G401 (cell line): Measurements from ENCODE around the gene ZNF692. TPM values are rescaled to one million over a fixed set of nuclear protein-coding genes. Genes with fewer than 3 reads are reported as not detected.
A peak's percentile ranks its signal among the peaks of the same experiment; 100 is the strongest.
"Not testable (repeated sequence)": the region's sequence is repeated elsewhere in the genome, so short reads cannot be mapped to it uniquely, and the experiment has no call there.

Source experiments
- DNase-seq: peaks from one replicate; pipeline ENCODE4 v3.0.0-alpha.2; 2015; ENCODE audit warnings: low spot score
- in situ Hi-C: cut with HindIII; loops from 2 replicates; pipeline ENCODE4 v1.10.0; 2016; ENCODE audit warnings: low sequenced_read_pairs, mixed read lengths
- total RNA-seq: library from RNA; depleted of rRNA; stranded (reverse); fragments of >200 nt; shearing (Covaris generic); gene quantifications from 2 replicates; pipeline ENCODE4 v1.2.3, GENCODE V29; 2014; rRNA removed

The ZNF692 gene
- 7.9 and 12.7 TPM in 2 replicates for total RNA-seq

DNA sequence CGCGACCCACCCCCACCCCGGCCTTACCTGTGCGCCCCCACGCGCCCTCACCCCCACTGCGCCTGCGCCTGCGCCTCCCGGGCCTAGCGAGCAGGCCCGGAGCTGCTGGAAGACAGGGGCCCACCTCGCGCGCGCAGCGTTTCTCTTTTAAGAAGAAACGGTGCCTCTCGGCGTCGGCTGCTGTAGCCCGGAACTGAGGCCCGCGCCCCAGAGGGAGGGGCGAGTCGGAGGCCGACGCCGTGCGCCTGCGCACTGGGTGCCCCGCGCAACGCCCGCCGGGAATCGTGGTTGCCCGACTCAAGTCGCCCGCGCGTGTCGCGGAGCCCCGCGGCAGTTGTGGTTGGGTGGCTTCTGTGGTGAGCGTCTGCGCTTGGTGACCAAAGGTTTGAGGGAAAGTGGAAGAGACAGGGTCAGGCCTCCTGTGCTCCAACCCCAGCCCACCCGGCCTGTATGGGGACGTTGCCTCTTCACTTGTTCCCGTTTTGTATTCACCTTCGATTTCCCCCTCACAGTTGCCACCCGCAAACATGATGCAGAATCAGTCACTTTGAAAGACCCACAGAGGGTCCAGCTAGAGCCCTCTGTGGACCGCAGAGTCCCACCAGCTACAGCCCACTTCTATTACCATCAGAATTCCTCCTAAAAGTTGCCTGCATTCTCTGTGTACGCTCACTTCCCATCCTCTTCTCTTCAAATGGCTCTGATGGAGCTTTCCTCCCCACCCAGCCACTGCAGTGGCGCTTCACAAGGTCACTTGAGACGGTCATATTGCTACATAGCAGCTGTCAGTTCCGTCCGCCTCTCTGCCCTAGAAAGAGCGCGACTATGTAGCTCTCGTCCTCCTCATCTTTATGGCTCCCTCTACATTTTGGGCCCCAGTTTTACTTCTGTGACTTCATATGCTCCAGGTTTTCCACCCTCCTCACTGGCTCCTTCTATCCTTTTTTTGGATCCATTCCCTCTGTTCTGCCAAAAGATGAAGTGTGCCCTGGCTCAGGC lies at the start of gene ZNF692:
TSS of gene ZNF692 (minus strand) at position 195 of the 999 bp plus-strand sequence. CDS start 776 bp downstream, outside the sequence.
- in situ Hi-C loops, result no loop called here

GRCh38 chr1:248906753-248907661 lies 48.1 kb upstream of the ZNF692 start:
- in situ Hi-C loops, result no loop called here
- no peak for DNase-seq

More for the DNA sequence above, at the start of gene ZNF692:
- peak; percentile 98 for DNase-seq

GRCh38 chr1:248906009-248906752 lies 47.3 kb upstream of the ZNF692 start, which contains the start of gene PGBD2:
TSS of gene PGBD2 (plus strand) at chr1:248906235. CDS start at chr1:248913863, 7,628 bp downstream.
- DNase-seq, result peak; percentile 91
- in situ Hi-C loops, result no loop called here

- DNase-seq, result no peak
- in situ Hi-C loops, result no loop called here
These were observed 46.8 kb upstream of the ZNF692 start for GRCh38 chr1:248905662-248906008.

- in situ Hi-C loops, result no loop called here
- no peak for DNase-seq
These were observed 45.7 kb upstream of the ZNF692 start for GRCh38 chr1:248904437-248905216.

DNA sequence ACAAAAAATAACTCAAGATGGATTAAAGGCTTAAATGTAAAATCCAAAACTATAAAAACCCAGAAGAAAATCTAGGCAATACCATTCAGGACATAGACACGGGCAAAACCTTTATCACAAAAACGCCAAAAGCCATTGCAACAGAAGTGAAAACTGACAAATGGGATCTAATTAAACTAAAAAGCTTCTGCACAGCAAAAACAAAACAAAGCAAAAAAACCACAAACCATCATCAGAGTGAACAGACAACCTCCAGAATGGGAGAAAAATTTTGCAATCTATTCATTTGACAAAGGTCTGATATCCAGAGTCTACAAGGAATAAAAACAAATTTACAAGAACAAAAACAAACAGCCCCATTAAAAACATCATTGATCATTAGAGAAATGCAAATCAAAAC lies 42.7 kb upstream of the ZNF692 start:
- in situ Hi-C loops, result no loop called here
- DNase-seq, result no peak

- DNase-seq, result no peak
- in situ Hi-C loops, result no loop called here
These were observed 41.8 kb upstream of the ZNF692 start for GRCh38 chr1:248900637-248901036.

DNA sequence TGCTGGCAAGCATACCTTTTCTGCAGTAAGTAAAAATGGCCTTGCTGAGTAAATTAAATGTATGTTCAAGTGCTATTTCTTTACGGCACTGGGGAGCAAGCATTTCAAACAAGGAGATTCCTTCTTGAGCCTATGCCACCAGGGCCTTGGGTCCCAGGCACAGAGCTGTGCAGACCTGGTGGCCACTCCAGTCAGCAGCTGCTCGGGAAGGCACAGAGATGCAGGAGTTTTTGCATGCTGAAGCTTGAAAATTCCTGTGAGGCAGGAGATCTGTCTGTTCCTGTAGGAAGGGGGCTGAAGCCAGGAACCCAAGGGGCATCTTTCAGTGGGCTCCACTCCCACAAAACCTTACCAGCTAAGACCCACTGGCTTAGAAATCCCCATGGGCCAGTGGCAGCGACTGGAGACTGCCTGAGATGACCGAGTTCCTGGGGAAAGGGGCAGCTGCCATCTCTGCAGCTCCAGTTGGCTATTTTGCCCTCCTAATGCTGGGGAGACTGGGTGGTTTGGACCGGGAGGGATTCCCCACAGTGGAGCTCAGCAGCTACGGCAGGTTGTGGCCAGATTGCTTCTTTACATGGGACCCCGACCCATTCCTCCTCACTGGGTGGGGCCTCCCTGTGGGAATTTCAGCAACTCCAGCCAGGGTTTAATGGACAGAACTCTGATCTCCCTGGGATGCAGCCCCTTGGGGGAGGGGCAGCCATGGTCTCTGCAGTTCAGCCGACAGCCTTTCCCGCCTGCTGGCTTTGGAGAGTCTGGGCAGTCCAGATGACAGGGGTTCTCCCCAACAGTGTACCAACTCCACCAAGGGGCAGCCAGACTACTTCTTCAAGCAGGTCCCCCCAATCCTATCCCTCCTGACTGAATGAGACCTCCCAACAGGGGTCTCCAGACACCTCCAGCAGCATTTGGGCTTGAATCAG lies 38.8 kb upstream of the ZNF692 start:
- in situ Hi-C loops, result no loop called here
- no peak for DNase-seq

- no peak for DNase-seq
- in situ Hi-C loops, result no loop called here
These were observed 36.0 kb upstream of the ZNF692 start for GRCh38 chr1:248894837-248895236.

DNA sequence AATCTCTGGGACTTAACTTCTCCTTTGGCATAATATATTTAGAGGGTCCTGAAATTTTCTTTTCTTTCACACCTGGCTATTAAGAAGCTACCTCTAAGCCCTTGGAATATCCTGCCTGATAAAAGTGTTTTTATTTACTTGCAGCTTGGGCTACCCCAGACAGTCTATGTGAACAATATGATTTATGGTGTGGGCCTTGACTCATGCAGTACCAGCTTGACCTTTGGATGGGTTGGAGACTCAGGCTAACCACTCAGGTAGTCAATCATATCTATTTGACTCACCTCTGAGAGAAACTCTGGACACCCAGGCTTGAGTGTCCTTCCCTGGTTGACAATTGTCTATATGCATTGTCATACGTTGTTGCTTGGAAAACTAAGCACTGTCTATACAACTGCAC lies 33.7 kb upstream of the ZNF692 start:
- no peak for DNase-seq
- in situ Hi-C loops, result no loop called here

GRCh38 chr1:248891758-248892157 lies 32.9 kb upstream of the ZNF692 start:
- in situ Hi-C loops, result no loop called here
- no peak for DNase-seq

- DNase-seq, result no peak
- in situ Hi-C loops, result no loop called here
These were observed 31.9 kb upstream of the ZNF692 start for GRCh38 chr1:248890549-248891498.

DNA sequence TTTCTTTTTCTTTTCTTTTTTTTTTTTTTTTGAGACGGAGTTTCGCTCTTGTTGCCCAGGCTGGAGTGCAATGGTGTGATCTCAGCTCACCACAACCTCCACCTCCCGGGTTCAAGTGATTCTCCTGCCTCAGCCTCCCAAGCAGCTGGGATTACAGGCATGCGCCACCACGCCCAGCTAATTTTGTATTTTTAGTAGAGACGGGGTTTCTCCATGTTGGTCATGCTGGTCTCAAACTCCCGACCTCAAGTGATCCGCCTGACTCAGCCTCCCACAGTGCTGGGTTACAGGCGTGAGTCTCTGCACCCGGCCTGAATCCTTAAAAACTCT lies 31.0 kb upstream of the ZNF692 start:
- in situ Hi-C loops, DNase-seq: not testable (repeated sequence)

DNA sequence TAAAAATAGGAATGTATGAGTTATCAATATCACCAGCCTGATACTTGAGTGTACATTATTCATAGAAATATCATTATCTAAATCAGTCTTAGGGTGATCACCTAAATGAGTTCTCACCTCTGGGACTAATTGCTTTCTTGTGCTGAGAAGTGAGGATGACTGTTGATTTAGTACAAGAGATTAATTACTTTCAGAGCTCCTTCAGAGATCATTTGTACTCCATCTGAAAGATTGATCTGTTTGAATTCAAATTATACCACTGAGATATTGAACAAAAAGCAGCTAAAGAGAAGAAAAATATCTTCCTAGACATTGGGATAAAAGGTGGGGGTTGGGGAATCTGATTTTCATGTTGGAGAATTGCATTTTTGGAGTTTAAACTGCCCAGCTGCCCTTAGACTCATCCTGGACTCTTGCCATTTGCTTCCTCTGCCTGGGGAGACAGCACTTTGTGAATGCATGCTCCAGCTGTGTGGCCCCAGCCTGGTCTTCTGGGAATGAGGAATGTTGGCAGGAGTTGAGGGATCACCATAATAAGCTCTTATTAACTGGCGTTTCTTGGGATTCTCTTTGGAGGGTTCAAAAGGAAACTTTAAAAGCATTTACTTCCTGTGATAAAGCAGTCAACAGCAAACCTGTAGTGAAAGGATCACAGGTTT lies 27.5 kb upstream of the ZNF692 start:
- DNase-seq, result no peak
- in situ Hi-C loops, result no loop called here

GRCh38 chr1:248885646-248886045 lies 26.8 kb upstream of the ZNF692 start:
- in situ Hi-C loops, result no loop called here
- no peak for DNase-seq
